ENCODE results near the gene CLIC5. TPM values are rescaled to one million over a fixed set of nuclear protein-coding genes. Genes with fewer than 3 reads are reported as not detected.

Gene CLIC5
- total RNA-seq, 1 donor from 2014 or later: 1.3 TPM

- intact Hi-C loops (cut with micrococcal nuclease): loop anchor here (1.0 to 10.0 kb wide), 13 partner anchors 34 to 1623 kb away; partner anchors contain the start of genes CDC5L and ENPP4
- H3K9me3 Mint-ChIP-seq: no peaks in the 10 kb centered on the region
- peak overlapping the region; percentile 74 for H3K27ac Mint-ChIP-seq
- H3K27me3 Mint-ChIP-seq (ENCODE audit: insufficient read depth): peaks cover 8% of the 10 kb centered on the region
- peaks cover 52% of the 10 kb centered on the region for H3K4me1 Mint-ChIP-seq (ENCODE audit: low read depth)
- peak overlapping the region; percentile 35 for H3K4me3 Mint-ChIP-seq
- no peak for DNase-seq (ENCODE audit: low spot score)
- peaks cover 6% of the 10 kb centered on the region for H3K36me3 Mint-ChIP-seq (ENCODE audit: low read depth)
Observed at GRCh38 chr6:46010771-46011170, 4.9 kb downstream of the CLIC5 start.

- peaks cover 10% of the 10 kb centered on the region for H3K27me3 Mint-ChIP-seq (ENCODE audit: insufficient read depth)
- no peak overlapping the region for H3K27ac Mint-ChIP-seq
- no peak overlapping the region for H3K4me3 Mint-ChIP-seq
- H3K4me1 Mint-ChIP-seq (ENCODE audit: low read depth): peaks cover 52% of the 10 kb centered on the region
- peaks cover 6% of the 10 kb centered on the region for H3K36me3 Mint-ChIP-seq (ENCODE audit: low read depth)
- no peak for DNase-seq (ENCODE audit: low spot score)
- no peaks in the 10 kb centered on the region for H3K9me3 Mint-ChIP-seq
- intact Hi-C loops (cut with micrococcal nuclease): loop anchor here (2.0 to 10.0 kb wide), 6 partner anchors 35 to 845 kb away; no protein-coding TSS in a partner anchor
Observed at GRCh38 chr6:46010270-46010669, 5.4 kb downstream of the CLIC5 start.

GRCh38 chr6:46002264-46002663 lies 13.4 kb downstream of the CLIC5 start:
- H3K36me3 Mint-ChIP-seq (ENCODE audit: low read depth): no peaks in the 10 kb centered on the region
- no peak overlapping the region for H3K4me3 Mint-ChIP-seq
- no peaks in the 10 kb centered on the region for H3K4me1 Mint-ChIP-seq (ENCODE audit: low read depth)
- no peak overlapping the region for H3K27ac Mint-ChIP-seq
- intact Hi-C loops (cut with micrococcal nuclease): no loop called here
- DNase-seq (ENCODE audit: low spot score): no peak
- no peaks in the 10 kb centered on the region for H3K9me3 Mint-ChIP-seq
- peaks cover 7% of the 10 kb centered on the region for H3K27me3 Mint-ChIP-seq (ENCODE audit: insufficient read depth)

- H3K4me1 Mint-ChIP-seq (ENCODE audit: low read depth): no peaks in the 10 kb centered on the region
- peaks cover 7% of the 10 kb centered on the region for H3K27me3 Mint-ChIP-seq (ENCODE audit: insufficient read depth)
- DNase-seq (ENCODE audit: low spot score): no peak
- intact Hi-C loops (cut with micrococcal nuclease): no loop called here
- no peaks in the 10 kb centered on the region for H3K36me3 Mint-ChIP-seq (ENCODE audit: low read depth)
- no peaks in the 10 kb centered on the region for H3K9me3 Mint-ChIP-seq
- no peak overlapping the region for H3K4me3 Mint-ChIP-seq
- no peak overlapping the region for H3K27ac Mint-ChIP-seq
Observed at GRCh38 chr6:46000905-46001304, 14.8 kb downstream of the CLIC5 start.

GRCh38 chr6:45998524-45998923 lies 17.1 kb downstream of the CLIC5 start:
- Mint-ChIP-seq H3K27ac (no peak overlapping the region), H3K4me3 (no peak overlapping the region), H3K27me3 (ENCODE audit: insufficient read depth) (peaks cover 2% of the 10 kb centered on the region), H3K9me3 (no peaks in the 10 kb centered on the region), H3K36me3 (ENCODE audit: low read depth) (no peaks in the 10 kb centered on the region), H3K4me1 (ENCODE audit: low read depth) (no peaks in the 10 kb centered on the region)
- intact Hi-C loops (cut with micrococcal nuclease): no loop called here
- no peak for DNase-seq (ENCODE audit: low spot score)

- peaks cover 5% of the 10 kb centered on the region for H3K27me3 Mint-ChIP-seq (ENCODE audit: insufficient read depth)
- no peak for DNase-seq (ENCODE audit: low spot score)
- H3K27ac Mint-ChIP-seq: no peak overlapping the region
- H3K9me3 Mint-ChIP-seq: no peaks in the 10 kb centered on the region
- no peaks in the 10 kb centered on the region for H3K4me1 Mint-ChIP-seq (ENCODE audit: low read depth)
- H3K4me3 Mint-ChIP-seq: no peak overlapping the region
- no peaks in the 10 kb centered on the region for H3K36me3 Mint-ChIP-seq (ENCODE audit: low read depth)
- intact Hi-C loops (cut with micrococcal nuclease): no loop called here
Observed at GRCh38 chr6:45997875-45998506, 17.7 kb downstream of the CLIC5 start.

- Mint-ChIP-seq H3K4me3 (no peak overlapping the region), H3K4me1 (ENCODE audit: low read depth) (no peaks in the 10 kb centered on the region), H3K27ac (no peak overlapping the region), H3K36me3 (ENCODE audit: low read depth) (no peaks in the 10 kb centered on the region), H3K27me3 (ENCODE audit: insufficient read depth) (peaks cover 4% of the 10 kb centered on the region), H3K9me3 (no peaks in the 10 kb centered on the region)
- no peak for DNase-seq (ENCODE audit: low spot score)
- intact Hi-C loops (cut with micrococcal nuclease): no loop called here
Observed at GRCh38 chr6:45991189-45991588, 24.5 kb downstream of the CLIC5 start.

- no peak for DNase-seq (ENCODE audit: low spot score)
- intact Hi-C loops (cut with micrococcal nuclease): no loop called here
- Mint-ChIP-seq H3K4me1 (ENCODE audit: low read depth) (no peaks in the 10 kb centered on the region), H3K36me3 (ENCODE audit: low read depth) (no peaks in the 10 kb centered on the region), H3K4me3 (no peak overlapping the region), H3K9me3 (no peaks in the 10 kb centered on the region), H3K27ac (no peak overlapping the region), H3K27me3 (ENCODE audit: insufficient read depth) (peaks cover 4% of the 10 kb centered on the region)
Observed at GRCh38 chr6:45990162-45990561, 25.5 kb downstream of the CLIC5 start.

GRCh38 chr6:45988635-45989034 lies 27.0 kb downstream of the CLIC5 start:
- DNase-seq (ENCODE audit: low spot score): no peak
- intact Hi-C loops (cut with micrococcal nuclease): no loop called here
- Mint-ChIP-seq H3K4me1 (ENCODE audit: low read depth) (no peaks in the 10 kb centered on the region), H3K27ac (no peak overlapping the region), H3K9me3 (no peaks in the 10 kb centered on the region), H3K27me3 (ENCODE audit: insufficient read depth) (peaks cover 4% of the 10 kb centered on the region), H3K4me3 (no peak overlapping the region), H3K36me3 (ENCODE audit: low read depth) (no peaks in the 10 kb centered on the region)

GRCh38 chr6:45987856-45988255 lies 27.8 kb downstream of the CLIC5 start:
- H3K27ac Mint-ChIP-seq: no peak overlapping the region
- H3K36me3 Mint-ChIP-seq (ENCODE audit: low read depth): no peaks in the 10 kb centered on the region
- no peak overlapping the region for H3K4me3 Mint-ChIP-seq
- peaks cover 2% of the 10 kb centered on the region for H3K27me3 Mint-ChIP-seq (ENCODE audit: insufficient read depth)
- no peaks in the 10 kb centered on the region for H3K4me1 Mint-ChIP-seq (ENCODE audit: low read depth)
- intact Hi-C loops (cut with micrococcal nuclease): no loop called here
- DNase-seq (ENCODE audit: low spot score): no peak
- H3K9me3 Mint-ChIP-seq: no peaks in the 10 kb centered on the region

- intact Hi-C loops (cut with micrococcal nuclease): no loop called here
- Mint-ChIP-seq H3K27ac (no peak overlapping the region), H3K36me3 (ENCODE audit: low read depth) (no peaks in the 10 kb centered on the region), H3K4me3 (no peak overlapping the region), H3K27me3 (ENCODE audit: insufficient read depth) (peaks cover 2% of the 10 kb centered on the region), H3K4me1 (ENCODE audit: low read depth) (no peaks in the 10 kb centered on the region), H3K9me3 (no peaks in the 10 kb centered on the region)
- DNase-seq (ENCODE audit: low spot score): no peak
Observed at GRCh38 chr6:45986746-45987274, 28.9 kb downstream of the CLIC5 start.

- Mint-ChIP-seq H3K4me1 (ENCODE audit: low read depth) (no peaks in the 10 kb centered on the region), H3K4me3 (no peak overlapping the region), H3K9me3 (no peaks in the 10 kb centered on the region), H3K27me3 (ENCODE audit: insufficient read depth) (peaks cover 2% of the 10 kb centered on the region), H3K36me3 (ENCODE audit: low read depth) (no peaks in the 10 kb centered on the region), H3K27ac (no peak overlapping the region)
- intact Hi-C loops (cut with micrococcal nuclease): no loop called here
- no peak for DNase-seq (ENCODE audit: low spot score)
Observed at GRCh38 chr6:45984788-45985425, 30.8 kb downstream of the CLIC5 start.

- no peak overlapping the region for H3K27ac Mint-ChIP-seq
- intact Hi-C loops (cut with micrococcal nuclease): no loop called here
Observed at GRCh38 chr6:45984347-45984746, 31.3 kb downstream of the CLIC5 start.

More at GRCh38 chr6:45984347-45984746, 31.3 kb downstream of the CLIC5 start:
- no peaks in the 10 kb centered on the region for H3K9me3 Mint-ChIP-seq
- H3K36me3 Mint-ChIP-seq (ENCODE audit: low read depth): no peaks in the 10 kb centered on the region
- H3K27me3 Mint-ChIP-seq (ENCODE audit: insufficient read depth): peaks cover 3% of the 10 kb centered on the region
- H3K4me3 Mint-ChIP-seq: no peak overlapping the region
- no peak for DNase-seq (ENCODE audit: low spot score)
- H3K4me1 Mint-ChIP-seq (ENCODE audit: low read depth): no peaks in the 10 kb centered on the region
